Colonic mucosa (tissue), 4 donors: Measurements from ENCODE around the gene LSP1. TPM values are rescaled to one million over a fixed set of nuclear protein-coding genes. Genes with fewer than 3 reads are reported as not detected.

Source experiments
- DNase-seq: peaks from one replicate; pipeline ENCODE4 v3.0.0-alpha.2; 2020
- H3K27ac ChIP-seq: fragments of 200-600 bp; one replicate; pipeline ENCODE4 v1.8.0; 2021
- H3K27me3 ChIP-seq: fragments of 200-600 bp; one replicate; pipeline ENCODE4 v1.8.0; 2021
- H3K36me3 ChIP-seq: fragments of 200-600 bp; one replicate; pipeline ENCODE4 v1.8.0; 2021
- H3K4me1 ChIP-seq: fragments of 200-600 bp; one replicate; pipeline ENCODE4 v1.8.0; 2021; ENCODE audit warnings: mild to moderate bottlenecking
- H3K4me3 ChIP-seq: fragments of 200-600 bp; one replicate; pipeline ENCODE4 v1.8.0; 2021
- H3K9ac ChIP-seq, 2 donors: one replicate each; pipeline ENCODE4 v1.7.0; 2013; ENCODE audit warnings: control low read depth in 2 of 2, low read depth in 2 of 2, low read length in 2 of 2
- H3K9me3 ChIP-seq: fragments of 200-600 bp; one replicate; pipeline ENCODE4 v1.8.0; 2021
- CTCF ChIP-seq: fragments of 200-600 bp; IDR thresholded peaks from one replicate; pipeline ENCODE4 v1.8.0; 2022; ENCODE audit warnings: antibody characterized with exemption, mild to moderate bottlenecking
- intact Hi-C: fragments of 100-400 bp; cut with DNase I; formaldehyde crosslinking; loops from one replicate; pipeline ENCODE4 v1.14.1; 2022
- total RNA-seq, 2 donors: library from RNA; stranded (reverse); fragmentation: NEBNext Ultra II Directional in 1 of 2; extraction: Animal tissue kit (Norgen Biotek cat#: 25700) in 1 of 2; gene quantifications; one replicate each; pipeline ENCODE4 v1.2.1, GENCODE V29; 2021
- donor health status: healthy.
- donor health status: DM: no; HTN: no; CAD: no.
- donor health status: DM: no; HTN: no; CAD: no.

Gene LSP1
- total RNA-seq, 2 donors from 2014 or later, result 18.9 to 23.0 TPM

- no peak overlapping the region for H3K27ac ChIP-seq
- no peaks in the 10 kb centered on the region for H3K36me3 ChIP-seq
- no peaks in the 10 kb centered on the region for H3K4me1 ChIP-seq
- no peak for TF ChIP-seq CTCF
- H3K9me3 ChIP-seq, result no peaks in the 10 kb centered on the region
- intact Hi-C loops, result no loop called here
- H3K9ac ChIP-seq, result no peak overlapping the region
- no peak overlapping the region for H3K4me3 ChIP-seq
- no peak for DNase-seq
- H3K27me3 ChIP-seq, result no peaks in the 10 kb centered on the region
These were observed 4.0 kb upstream of the LSP1 start for GRCh38 chr11:1848640-1849430.

GRCh38 chr11:1851468-1852180 is 1.3 kb upstream of the LSP1 start:
- no peak for DNase-seq
- intact Hi-C loops, result no loop called here
- no peaks in the 10 kb centered on the region for H3K4me1 ChIP-seq

GRCh38 chr11:1852271-1852876 is 510 bp upstream of the LSP1 start:
- no peaks in the 10 kb centered on the region for H3K4me1 ChIP-seq
- no peaks in the 10 kb centered on the region for H3K27me3 ChIP-seq
- no peak for TF ChIP-seq CTCF
- peak overlapping the region; percentile 38 for H3K4me3 ChIP-seq
- no peak for DNase-seq
- peak overlapping the region in 1 of 2 donors; percentile 19 for H3K9ac ChIP-seq
- H3K9me3 ChIP-seq, result no peaks in the 10 kb centered on the region
- peak overlapping the region; percentile 57 for H3K27ac ChIP-seq
- intact Hi-C loops, result no loop called here
- H3K36me3 ChIP-seq, result no peaks in the 10 kb centered on the region

More at GRCh38 chr11:1851468-1852180, 1.3 kb upstream of the LSP1 start:
- H3K36me3 ChIP-seq, result no peaks in the 10 kb centered on the region
- H3K4me3 ChIP-seq, result no peak overlapping the region
- H3K27me3 ChIP-seq, result no peaks in the 10 kb centered on the region
- no peak for TF ChIP-seq CTCF
- H3K27ac ChIP-seq, result peak overlapping the region; percentile 57
- H3K9me3 ChIP-seq, result no peaks in the 10 kb centered on the region
- H3K9ac ChIP-seq, result peak overlapping the region; percentile 19 to 24

- Histone ChIP-seq H3K9ac (peak overlapping the region; percentile 43 to 81), H3K36me3 (no peaks in the 10 kb centered on the region), H3K4me1 (no peaks in the 10 kb centered on the region), H3K27me3 (no peaks in the 10 kb centered on the region), H3K9me3 (no peaks in the 10 kb centered on the region), H3K27ac (peak overlapping the region; percentile 60), H3K4me3 (peak overlapping the region; percentile 38)
- intact Hi-C loops, result no loop called here
- DNase-seq, result no peak
- no peak for TF ChIP-seq CTCF
These were observed 670 bp downstream of the LSP1 start for GRCh38 chr11:1853376-1854131.
